Iris pigment epithelial cell (primary cell): ENCODE data around the gene DLG1.
"Not testable (repeated sequence)": the region's sequence is repeated elsewhere in the genome, so short reads cannot be mapped to it uniquely, and the experiment has no call there.

Source experiments
- DNase-seq: peaks from one replicate; pipeline ENCODE4 v3.0.0-alpha.2; 2011; ENCODE audit warnings: low read depth

Gene DLG1

DNA sequence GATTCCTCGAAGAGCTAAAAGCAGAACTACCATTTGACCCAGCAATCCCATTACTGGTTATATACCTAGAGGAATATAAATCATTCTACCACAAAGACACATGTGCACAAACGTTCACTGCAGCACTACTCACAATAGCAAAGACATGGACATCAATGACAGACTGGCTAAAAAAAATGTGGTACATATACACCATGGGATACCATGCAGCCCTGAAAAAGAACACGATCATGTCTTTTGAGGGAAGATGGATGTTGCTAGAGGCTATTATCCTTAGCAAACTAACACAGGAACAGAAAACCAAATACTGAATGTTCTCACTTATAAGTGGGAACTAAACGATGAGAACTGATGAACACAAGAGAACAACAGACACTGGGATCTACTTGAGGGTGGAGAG is 86.7 kb downstream of the DLG1 start:
- not testable (repeated sequence) for DNase-seq

DNA sequence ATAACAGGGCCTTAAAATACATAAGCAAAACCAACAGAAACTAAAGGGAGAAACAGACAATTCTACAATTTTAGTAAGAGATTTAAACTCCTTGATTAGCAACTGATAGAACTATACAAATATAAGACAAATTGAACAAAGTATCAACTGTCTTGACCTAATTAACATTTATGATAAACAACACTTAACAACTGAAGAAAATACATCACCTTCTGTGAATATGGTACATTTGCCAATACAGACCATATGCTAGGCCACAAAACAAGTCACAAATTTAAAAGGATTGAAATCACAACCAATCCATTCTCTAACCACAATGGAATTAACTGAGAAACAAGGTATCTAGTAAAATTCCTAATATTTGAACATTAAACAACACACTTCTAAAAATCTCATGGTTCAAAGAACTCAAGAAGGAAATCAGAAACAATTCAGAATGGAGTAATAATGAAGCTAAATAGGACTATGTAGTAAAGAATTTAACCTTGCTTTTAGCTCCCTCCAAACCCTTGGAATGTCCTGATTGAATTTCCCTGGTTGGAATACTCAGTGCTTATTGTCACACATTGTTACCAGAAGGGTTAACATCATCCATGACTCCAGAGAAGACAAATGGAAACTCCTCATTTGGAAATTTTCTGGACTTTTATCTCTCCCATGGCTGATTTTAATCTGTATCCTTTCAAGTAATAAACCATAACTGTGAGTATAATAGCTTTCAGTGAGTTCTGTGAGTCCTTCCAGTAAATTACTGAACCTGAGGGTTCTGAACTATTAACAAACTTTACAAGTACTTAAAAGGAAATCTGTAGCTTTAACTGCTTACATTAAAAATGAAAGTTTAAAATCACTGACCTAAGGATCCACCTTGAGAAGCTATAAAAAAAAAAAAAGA is 88.8 kb downstream of the DLG1 start:
- DNase-seq = no peak

DNA sequence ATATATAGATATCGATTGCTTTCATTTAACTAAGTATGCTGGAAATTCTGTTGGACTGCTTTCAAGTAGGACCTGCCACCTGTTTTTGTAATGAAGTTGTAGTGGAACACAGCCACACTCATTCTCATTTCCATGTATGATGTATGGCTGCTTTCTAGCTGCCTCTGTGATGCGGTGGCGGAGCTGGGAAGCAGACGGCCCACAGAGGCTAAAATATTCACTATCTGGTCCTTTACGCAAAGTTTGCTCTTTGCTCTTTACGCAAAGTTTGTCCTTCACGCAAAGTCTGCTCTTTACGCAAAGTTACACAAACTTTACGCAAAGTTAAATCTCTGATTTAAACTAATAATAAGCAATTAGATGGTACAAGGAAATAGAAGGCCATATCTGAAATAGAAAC is 91.5 kb downstream of the DLG1 start:
- no peak for DNase-seq

DNA sequence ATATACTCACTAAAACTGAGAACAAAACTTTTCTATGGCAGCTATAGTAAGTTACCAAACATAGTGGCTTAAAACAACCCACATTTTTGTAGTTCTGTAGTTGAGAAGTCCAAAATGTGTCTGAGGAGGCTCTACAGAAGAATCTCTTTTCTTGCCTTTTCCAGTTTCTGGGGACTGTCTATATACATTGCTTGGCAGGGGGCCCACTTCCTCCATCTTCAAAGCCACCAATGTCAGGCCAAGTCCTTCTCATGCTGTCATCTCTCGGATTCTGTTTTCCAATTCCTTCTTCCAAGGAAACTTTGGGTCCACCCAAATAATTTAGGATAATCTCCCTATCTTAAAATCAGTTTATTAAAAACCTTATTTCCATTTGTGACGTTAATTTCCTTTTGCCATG is 92.7 kb downstream of the DLG1 start:
- DNase-seq = no peak

- no peak for DNase-seq
These were observed 93.1 kb downstream of the DLG1 start for GRCh38 chr3:197205265-197205664.

DNA sequence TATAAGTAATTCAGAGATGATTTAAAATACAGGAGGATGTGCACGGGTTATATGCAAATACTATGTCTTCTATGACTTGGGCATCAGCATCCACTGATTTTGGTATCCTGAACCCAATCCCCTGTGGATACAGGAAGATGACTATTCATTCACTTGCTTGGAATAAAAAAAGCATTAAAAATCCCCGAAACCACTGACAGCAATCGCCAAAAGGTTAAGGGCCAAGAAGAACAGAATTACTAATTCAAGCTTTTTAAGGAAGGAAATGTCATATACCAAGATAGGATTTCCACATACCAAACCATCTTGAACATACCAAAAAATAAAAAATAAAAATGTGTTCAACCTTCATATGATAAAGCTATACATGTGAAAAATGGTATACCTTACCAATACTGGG is 93.7 kb downstream of the DLG1 start:
- DNase-seq = no peak

DNA sequence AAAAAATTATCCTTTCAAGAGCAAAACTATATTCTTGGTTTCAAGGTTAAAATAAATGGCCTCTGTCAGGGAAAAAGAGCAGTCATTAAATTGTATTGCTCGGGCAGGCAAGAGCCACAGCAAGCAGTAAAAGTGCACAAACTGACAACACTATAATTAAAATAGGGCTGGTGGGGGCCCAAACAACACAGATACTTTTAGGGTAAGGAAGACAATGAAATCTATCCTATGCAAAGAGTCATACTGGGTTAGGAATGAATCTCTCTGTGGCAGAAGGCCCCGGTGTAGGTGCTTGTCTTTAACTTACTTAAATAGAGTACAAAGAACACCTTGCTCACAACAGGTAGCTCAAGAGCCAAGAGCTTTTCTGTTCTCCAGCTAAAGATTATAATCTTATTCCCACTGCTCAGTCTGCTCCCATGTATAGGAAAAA is 94.7 kb downstream of the DLG1 start:
- no peak for DNase-seq

DNA sequence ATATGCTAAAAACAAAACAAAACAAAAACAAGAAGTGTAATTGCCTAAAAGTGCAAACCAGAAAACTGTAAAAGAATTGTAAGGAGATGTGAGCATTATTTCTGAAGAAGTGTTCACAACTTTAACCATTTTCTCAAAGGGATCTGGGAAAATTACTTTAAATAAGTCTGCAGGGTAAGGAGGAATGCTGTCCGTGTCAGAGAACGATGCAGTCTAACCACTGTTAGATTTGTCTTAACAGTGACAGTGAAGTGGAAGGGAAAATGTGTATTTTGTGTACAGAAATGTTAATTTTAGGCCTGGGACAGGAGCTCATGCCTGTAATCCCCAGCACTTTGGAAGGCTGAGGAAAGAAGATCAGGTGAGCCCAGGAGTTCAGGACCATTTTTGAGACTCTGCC is 95.7 kb downstream of the DLG1 start:
- DNase-seq = no peak

- no peak for DNase-seq
These were observed 96.5 kb downstream of the DLG1 start for GRCh38 chr3:197201791-197202452.

DNA sequence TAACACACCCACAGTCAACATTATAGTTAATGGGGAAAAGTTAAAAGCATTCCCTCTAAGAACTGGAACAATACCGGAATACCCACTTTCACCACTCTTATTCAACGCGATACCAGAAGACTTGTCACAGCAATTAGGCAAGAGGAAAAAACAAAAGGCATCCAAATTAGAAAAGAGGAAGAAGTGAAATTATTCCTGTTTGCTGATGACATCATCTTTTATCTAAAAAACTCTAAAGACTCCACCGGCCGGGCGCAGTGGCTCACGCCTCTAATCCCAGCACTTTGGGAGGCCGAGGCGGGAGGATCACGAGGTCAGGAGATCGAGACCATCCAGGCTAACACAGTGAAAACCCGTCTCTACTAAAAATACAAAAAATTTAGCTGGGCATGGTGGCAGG is 97.6 kb downstream of the DLG1 start:
- DNase-seq = not testable (repeated sequence)

GRCh38 chr3:197197334-197197733 is 101.1 kb downstream of the DLG1 start:
- no peak for DNase-seq

GRCh38 chr3:197196192-197196591 is 102.2 kb downstream of the DLG1 start:
- DNase-seq = no peak

- no peak for DNase-seq
These were observed 103.1 kb downstream of the DLG1 start for GRCh38 chr3:197195326-197195725.

DNA sequence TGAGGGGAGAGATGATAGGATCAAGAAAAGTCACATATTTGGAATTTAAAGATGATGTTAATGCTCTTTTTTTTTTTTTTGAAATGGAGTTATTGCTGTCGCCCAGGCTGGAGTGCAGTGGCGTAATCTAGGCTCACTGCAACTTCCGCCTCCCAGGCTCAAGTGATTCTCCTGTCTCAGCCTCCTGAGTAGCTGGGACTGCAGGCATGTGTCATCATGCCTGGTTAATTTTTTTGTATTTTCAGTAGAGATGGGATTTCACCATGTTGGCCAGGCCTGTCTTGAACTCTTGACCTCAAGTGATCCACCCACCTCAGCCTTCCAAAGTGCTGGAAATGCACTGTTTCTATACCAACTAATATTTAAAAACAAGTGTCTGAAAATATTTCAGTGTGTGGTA is 104.7 kb downstream of the DLG1 start:
- DNase-seq = peak; percentile 29

DNA sequence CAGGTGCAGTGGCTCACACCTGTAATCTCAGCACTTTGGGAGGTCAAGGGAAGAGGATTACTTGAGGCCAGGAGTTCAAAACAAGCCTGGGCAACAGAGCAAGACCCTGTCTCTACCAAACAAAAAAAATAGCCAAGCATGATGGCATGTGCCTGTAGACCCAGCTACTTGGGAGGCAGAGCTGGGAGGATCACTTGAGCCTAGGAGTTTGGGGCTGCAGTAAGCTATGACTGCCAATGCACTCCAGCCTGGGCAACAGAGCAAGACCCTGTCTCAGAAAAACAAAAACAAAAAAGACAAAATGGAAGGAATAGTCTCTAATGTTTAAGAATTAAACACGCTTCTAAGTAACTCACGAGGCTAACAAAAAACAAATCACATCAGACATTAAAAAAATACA is 106.5 kb downstream of the DLG1 start:
- DNase-seq = no peak

DNA sequence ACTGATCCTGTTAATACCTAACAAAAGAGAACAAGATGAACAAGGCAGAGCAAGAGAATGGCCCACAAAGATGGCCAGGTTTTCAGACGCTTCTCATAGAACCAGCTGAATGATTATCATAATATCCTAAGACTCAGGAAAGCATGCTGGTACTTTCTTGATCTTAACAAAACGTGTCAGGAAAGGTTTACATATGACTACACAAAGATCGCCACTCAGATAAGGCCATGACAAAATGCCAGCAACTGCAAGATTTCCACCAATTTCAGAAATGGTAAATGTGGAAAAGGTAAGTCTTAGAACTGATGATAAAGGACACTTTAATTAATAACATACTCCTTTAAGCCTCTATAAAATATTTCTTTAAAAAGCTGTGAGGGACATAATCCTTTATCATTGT is 108.8 kb downstream of the DLG1 start:
- DNase-seq = no peak

- peak; percentile 53 for DNase-seq
These were observed 109.4 kb downstream of the DLG1 start for GRCh38 chr3:197188963-197189362.

GRCh38 chr3:197186887-197187588 is 111.4 kb downstream of the DLG1 start:
- DNase-seq = peak; percentile 61

DNA sequence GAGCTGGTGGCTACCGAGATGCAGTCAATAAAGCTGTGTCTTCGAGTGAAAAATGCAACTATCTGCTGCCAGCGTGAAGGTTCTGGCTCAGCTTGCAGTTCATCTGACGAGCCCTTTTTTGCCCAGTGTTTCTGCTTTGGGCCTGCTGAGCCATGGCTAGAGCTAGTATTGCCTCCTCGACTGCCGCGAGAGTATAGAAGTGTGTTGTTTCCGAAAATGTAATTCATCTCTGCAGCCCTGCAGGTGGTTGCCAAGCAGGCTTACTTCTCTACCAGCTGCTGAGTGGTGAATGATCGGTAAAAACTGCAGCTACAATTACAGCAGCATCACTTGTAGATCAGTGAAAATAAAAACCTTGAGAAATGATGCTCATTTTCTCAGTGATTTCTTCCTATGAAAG is 114.8 kb downstream of the DLG1 start:
- DNase-seq = no peak

- DNase-seq = peak; percentile 95
These were observed 116.7 kb downstream of the DLG1 start for GRCh38 chr3:197181741-197182140.

DNA sequence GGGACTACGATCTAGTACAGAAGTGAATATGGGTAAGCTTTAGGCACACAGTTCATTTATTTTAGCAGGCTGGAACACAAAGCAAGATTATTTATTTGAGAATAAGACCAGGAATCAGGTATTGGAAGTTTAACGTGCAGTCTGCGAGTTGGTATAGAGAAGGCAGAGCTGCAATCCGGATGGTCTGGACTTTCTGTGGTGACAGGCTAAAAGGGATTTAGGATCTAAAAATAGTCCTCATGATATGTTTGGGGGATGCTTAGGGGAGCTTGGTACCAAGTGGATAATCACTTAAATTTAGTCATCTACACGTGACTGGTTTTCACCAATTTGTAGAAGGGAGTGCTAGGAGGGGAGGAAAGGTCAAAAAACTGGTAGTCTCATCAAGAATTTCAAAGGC is 119.4 kb downstream of the DLG1 start:
- no peak for DNase-seq

GRCh38 chr3:197175503-197175902 is 122.9 kb downstream of the DLG1 start:
- no peak for DNase-seq

DNA sequence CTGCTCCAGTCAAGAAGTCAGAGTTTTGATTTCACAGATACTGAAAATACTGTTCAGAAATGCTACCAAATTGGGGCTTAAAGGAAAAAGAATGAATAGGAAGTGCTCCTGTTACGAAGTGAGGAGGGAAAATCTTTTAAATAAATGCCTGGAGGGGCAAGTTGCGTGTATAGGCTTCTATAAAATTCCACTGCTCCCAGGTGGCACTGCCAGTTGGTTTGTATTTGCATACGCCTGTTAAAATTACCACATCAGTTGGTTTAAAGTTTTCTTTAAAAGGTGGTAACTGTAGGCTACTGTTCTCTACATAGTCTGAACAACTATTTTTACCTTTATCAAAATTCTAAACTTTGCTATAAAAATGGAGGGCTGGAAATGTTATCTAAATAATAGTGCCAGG is 123.5 kb downstream of the DLG1 start:
- DNase-seq = no peak
